ENCODE measurements around the gene RAB35. TPM values are rescaled to one million over a fixed set of nuclear protein-coding genes. Genes with fewer than 3 reads are reported as not detected.

RAB35 gene
- total and polyA plus RNA-seq, 2 donors (not counting 1 experiment from before 2014, with no cell fraction given), result 20.4 to 52.9 TPM

Small RNA genes lying within 50 kb of the gene (small RNA-seq; reads per million reads assigned to genes)
- not detected for gene AC004812.1 (ENCODE audit: insufficient read length, low read depth, low replicate concordance)
- not detected for gene MIR4498 (ENCODE audit: insufficient read length, low read depth, low replicate concordance)

Other genes starting within 250 kb of the RAB35 start
- gene CIT, start 239.4 kb downstream of the RAB35 start, total RNA-seq, result 6.1 and 6.2 TPM in 2 replicates
- gene CIT, start 239.4 kb downstream of the RAB35 start, polyA plus RNA-seq, result 1.1 and 1.4 TPM in 2 replicates
- 41.5 and 43.6 TPM in 2 replicates for gene BICDL1, start 127.5 kb downstream of the RAB35 start, total RNA-seq
- gene BICDL1, start 127.5 kb downstream of the RAB35 start, polyA plus RNA-seq, result 14.0 and 15.6 TPM in 2 replicates
- 127 and 160 TPM in 2 replicates for gene GCN1, start 78.0 kb upstream of the RAB35 start, total RNA-seq
- gene GCN1, start 78.0 kb upstream of the RAB35 start, polyA plus RNA-seq, result 41.3 and 41.9 TPM in 2 replicates
- 1,817 and 1,873 TPM in 2 replicates for gene RPLP0, start 84.4 kb upstream of the RAB35 start, total RNA-seq
- 4,783 and 7,975 TPM in 2 replicates for gene RPLP0, start 84.4 kb upstream of the RAB35 start, polyA plus RNA-seq
- 2.0 and 2.8 TPM in 2 replicates for gene PXN, start 149.0 kb upstream of the RAB35 start, total RNA-seq
- gene PXN, start 149.0 kb upstream of the RAB35 start, polyA plus RNA-seq, result 3.1 and 5.4 TPM in 2 replicates
- gene RNU4-2, start 175.2 kb upstream of the RAB35 start, total RNA-seq, result 12,344 and 13,004 TPM in 2 replicates
- gene RNU4-2, start 175.2 kb upstream of the RAB35 start, polyA plus RNA-seq, result not detected in 2 replicates
- 3,269 and 3,426 TPM in 2 replicates for gene RNU4-1, start 176.5 kb upstream of the RAB35 start, total RNA-seq
- not detected in 2 replicates for gene RNU4-1, start 176.5 kb upstream of the RAB35 start, polyA plus RNA-seq
- gene SIRT4, start 185.6 kb upstream of the RAB35 start, total RNA-seq, result 2.5 and 4.8 TPM in 2 replicates
- 1.3 and 1.5 TPM in 2 replicates for gene SIRT4, start 185.6 kb upstream of the RAB35 start, polyA plus RNA-seq
- gene PLA2G1B, start 211.0 kb upstream of the RAB35 start, total RNA-seq, result not detected in 2 replicates
- not detected in 2 replicates for gene PLA2G1B, start 211.0 kb upstream of the RAB35 start, polyA plus RNA-seq